Loucy (cell line): Measurements from ENCODE around the gene SYNJ2.

Experiments used
- EZH2phosphoT487 ChIP-seq: fragments of 200-600 bp; IDR thresholded peaks from 2 replicates; pipeline ENCODE4 v1.6.1; 2018; ENCODE audit warnings: antibody characterized with exemption, mild to moderate bottlenecking, moderate library complexity, borderline replicate concordance
- TF ChIP-seq, protein P1 (sequence below): fragments of 200-600 bp; sonication (generic); conservative IDR thresholded peaks from 2 replicates; pipeline ENCODE4 v1.5.1; 2014; ENCODE audit warnings: mild to moderate bottlenecking, antibody characterized with exemption, low read length

DNA sequence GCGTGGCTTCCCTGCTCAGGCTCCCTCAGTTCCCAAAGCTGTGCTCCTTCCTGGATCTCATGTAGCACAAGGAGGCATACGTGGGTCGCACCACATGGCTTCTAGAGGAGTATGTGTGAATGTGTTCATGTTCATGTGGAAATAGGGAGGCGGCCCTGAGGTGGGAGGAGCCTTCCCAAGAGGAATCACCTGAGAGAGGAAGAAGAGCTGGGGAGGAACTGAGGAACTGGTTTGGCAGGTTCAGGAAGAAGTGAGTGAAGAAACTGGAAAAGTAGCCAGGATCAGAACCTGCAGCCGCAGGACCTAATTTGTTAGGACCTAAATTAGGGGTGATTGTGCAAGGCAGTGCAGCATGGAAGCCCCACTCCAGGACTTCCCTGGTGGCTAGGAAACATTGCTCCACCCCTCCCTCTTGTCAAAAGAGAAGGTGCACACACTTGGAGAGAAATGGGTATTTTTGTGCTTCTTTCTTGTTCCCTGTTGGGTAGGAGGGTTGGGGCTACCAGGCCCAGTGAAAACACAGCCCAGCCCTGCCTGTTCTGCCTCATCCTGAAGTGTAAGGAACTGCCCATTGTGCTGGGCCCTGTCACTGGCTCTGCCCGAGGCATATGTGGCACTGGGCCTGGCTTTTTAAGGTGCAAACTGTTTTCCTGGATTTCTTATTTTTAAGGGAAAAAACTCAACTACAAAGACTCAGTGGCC lies 20.7 kb downstream of the SYNJ2 start:
- TF ChIP-seq, protein P1, sequence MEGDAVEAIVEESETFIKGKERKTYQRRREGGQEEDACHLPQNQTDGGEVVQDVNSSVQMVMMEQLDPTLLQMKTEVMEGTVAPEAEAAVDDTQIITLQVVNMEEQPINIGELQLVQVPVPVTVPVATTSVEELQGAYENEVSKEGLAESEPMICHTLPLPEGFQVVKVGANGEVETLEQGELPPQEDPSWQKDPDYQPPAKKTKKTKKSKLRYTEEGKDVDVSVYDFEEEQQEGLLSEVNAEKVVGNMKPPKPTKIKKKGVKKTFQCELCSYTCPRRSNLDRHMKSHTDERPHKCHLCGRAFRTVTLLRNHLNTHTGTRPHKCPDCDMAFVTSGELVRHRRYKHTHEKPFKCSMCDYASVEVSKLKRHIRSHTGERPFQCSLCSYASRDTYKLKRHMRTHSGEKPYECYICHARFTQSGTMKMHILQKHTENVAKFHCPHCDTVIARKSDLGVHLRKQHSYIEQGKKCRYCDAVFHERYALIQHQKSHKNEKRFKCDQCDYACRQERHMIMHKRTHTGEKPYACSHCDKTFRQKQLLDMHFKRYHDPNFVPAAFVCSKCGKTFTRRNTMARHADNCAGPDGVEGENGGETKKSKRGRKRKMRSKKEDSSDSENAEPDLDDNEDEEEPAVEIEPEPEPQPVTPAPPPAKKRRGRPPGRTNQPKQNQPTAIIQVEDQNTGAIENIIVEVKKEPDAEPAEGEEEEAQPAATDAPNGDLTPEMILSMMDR: no peak
- no peak for TF ChIP-seq EZH2phosphoT487
